ENCODE data around the gene EHMT1. TPM values are rescaled to one million over a fixed set of nuclear protein-coding genes. Genes with fewer than 3 reads are reported as not detected.

The EHMT1 gene
- total RNA-seq, 5 donors from 2014 or later (not counting 1 experiment from before 2014, with no cell fraction given): 113 to 124 (median 121) TPM

DNA sequence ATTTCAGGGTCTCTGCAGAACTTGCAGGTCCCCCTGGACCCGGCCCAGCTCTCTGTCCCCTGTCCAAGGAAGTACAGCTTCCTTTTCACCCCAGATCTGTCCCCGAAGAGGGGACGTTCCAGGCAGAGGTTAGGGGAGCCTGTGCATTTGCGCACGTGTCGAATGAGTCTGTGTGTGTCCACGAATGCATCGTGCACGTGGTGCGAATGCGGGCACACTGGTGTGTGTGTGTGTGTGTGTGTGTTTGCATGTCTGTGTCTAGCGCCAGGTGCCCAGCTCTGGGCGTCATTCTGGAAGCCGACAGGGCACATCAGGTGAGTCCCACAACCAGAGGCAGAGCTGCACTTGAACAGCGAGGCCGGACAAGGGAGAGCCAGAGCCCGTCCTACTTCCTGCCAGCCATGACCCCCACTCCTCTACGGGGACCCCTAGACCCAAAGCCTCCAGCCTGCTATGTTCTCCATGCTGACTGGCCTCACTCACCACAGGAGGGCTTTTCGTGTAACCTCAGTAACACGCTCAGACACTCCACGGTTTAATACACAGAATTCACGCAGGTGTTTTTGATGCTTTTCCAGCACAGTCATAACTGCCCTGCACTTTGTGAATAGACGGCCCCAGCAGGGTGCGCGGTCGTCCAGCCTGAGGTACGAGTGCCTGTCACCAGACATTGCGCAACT is 217.5 kb downstream of the EHMT1 start:
- Histone ChIP-seq H3K4me3 (ENCODE audit: control insufficient read depth in 1 of 2, extremely low read depth in 1 of 2, low read length in 1 of 2) (no peak overlapping the region), H3K9me3 (no peaks in the 10 kb centered on the region), H3K36me3 (ENCODE audit: control insufficient read depth in 2 of 2, extremely low read depth in 1 of 2, insufficient read depth in 1 of 2, low read length in 1 of 2) (peaks cover 19 to 48% of the 10 kb centered on the region in 2 donors), H3K27ac (ENCODE audit: low read length) (no peak overlapping the region), H3K4me1 (ENCODE audit: control insufficient read depth in 1 of 2, extremely low read depth in 1 of 2, insufficient read depth in 2 of 2, low read length in 2 of 2) (no peaks in the 10 kb centered on the region), H3K27me3 (replicated peaks in 1 of 2; ENCODE audit: control insufficient read depth in 2 of 2, extremely low read depth in 1 of 2, insufficient read depth in 2 of 2, low read length in 1 of 2) (no peaks in the 10 kb centered on the region)
- Mint-ChIP-seq H3K36me3 (peaks cover 18% of the 10 kb centered on the region), H3K9me3 (peaks cover 0 to 2% (median 0%) of the 10 kb centered on the region in 3 donors), H3K4me3 (no peak overlapping the region), H3K27ac (no peak overlapping the region), H3K4me1 (no peaks in the 10 kb centered on the region), H3K27me3 (no peaks in the 10 kb centered on the region)
- no peak for DNase-seq
- ChIA-PET POLR2A (no interaction called here), CTCF (no interaction called here)
- no peak for ATAC-seq (replicated peaks in 1 of 4)
- WGBS (ENCODE audit: insufficient coverage): 93% methylated on average over 20 of the region's 28 CpGs

- POLR2A ChIA-PET: no interaction called here
- H3K4me3 ChIP-seq (ENCODE audit: control insufficient read depth in 1 of 2, extremely low read depth in 1 of 2, low read length in 1 of 2): no peak overlapping the region
- CTCF ChIA-PET: no interaction called here
- H3K9me3 ChIP-seq: no peaks in the 10 kb centered on the region
- H3K4me1 Mint-ChIP-seq: no peaks in the 10 kb centered on the region
- peaks cover 19 to 44% of the 10 kb centered on the region in 2 donors for H3K36me3 ChIP-seq (ENCODE audit: control insufficient read depth in 2 of 2, extremely low read depth in 1 of 2, insufficient read depth in 1 of 2, low read length in 1 of 2)
- H3K4me1 ChIP-seq (ENCODE audit: control insufficient read depth in 1 of 2, extremely low read depth in 1 of 2, insufficient read depth in 2 of 2, low read length in 2 of 2): no peaks in the 10 kb centered on the region
- H3K27ac Mint-ChIP-seq: no peak overlapping the region
- WGBS (ENCODE audit: insufficient coverage): 97% methylated on average over 9 of the region's 12 CpGs
- H3K36me3 Mint-ChIP-seq: peaks cover 15% of the 10 kb centered on the region
- H3K27me3 Mint-ChIP-seq: no peaks in the 10 kb centered on the region
- H3K27ac ChIP-seq (ENCODE audit: low read length): no peak overlapping the region
- DNase-seq: no peak
- no peak for ATAC-seq (replicated peaks in 1 of 4)
- H3K4me3 Mint-ChIP-seq: no peak overlapping the region
- H3K27me3 ChIP-seq (replicated peaks in 1 of 2; ENCODE audit: control insufficient read depth in 2 of 2, extremely low read depth in 1 of 2, insufficient read depth in 2 of 2, low read length in 1 of 2): no peaks in the 10 kb centered on the region
- peaks cover 0 to 2% (median 0%) of the 10 kb centered on the region in 3 donors for H3K9me3 Mint-ChIP-seq
Measured at GRCh38 chr9:137836831-137837241, 218.0 kb downstream of the EHMT1 start.

DNA sequence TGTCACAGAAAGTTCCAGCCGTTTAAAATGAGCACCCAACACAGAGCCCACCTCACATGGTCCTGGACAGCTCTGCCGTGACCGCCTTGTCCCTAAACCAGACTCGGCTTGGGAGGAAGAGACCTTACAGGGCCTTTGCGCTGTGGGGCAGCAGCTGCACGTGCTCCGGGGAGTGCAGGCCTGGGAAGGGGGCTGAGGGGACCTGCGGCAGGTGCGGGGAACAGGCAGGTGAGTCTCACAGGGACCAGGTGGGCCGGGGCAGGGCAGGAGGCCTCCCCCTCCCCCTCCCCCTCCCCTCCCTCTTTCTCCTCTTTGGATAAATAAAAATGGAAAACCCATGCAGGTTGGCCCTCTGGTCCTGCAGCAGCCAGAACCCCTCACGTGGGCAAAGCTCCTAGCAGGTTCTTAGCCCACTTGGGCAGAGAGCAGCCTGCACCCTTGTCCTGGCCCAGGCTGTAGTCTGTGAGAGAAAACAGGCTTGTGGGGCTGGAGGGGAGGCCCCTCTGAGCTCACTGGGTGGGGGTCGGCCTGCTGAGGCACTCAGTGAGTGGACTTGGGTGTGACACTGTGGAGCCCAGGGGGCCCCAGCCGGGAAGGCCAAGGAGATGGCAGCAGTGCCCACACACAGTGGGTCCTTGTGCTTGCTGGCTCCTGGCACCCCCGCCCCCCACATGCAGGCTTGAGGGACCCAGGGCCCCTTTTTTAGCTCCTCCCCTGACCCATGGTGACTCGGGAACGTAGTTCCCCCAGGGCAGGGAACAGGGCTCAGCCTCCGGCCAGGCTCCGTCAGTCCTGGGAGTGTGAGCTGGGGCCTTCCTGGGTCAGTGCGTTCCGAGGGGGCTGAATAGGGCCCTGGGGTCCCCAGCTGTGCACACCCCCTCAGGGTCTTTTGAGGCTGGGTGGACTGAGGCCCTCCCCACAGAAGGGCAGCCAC is 218.8 kb downstream of the EHMT1 start:
- Mint-ChIP-seq H3K36me3 (peaks cover 13% of the 10 kb centered on the region), H3K27me3 (no peaks in the 10 kb centered on the region), H3K27ac (no peak overlapping the region), H3K9me3 (peaks cover 0 to 2% (median 0%) of the 10 kb centered on the region in 3 donors), H3K4me1 (no peaks in the 10 kb centered on the region), H3K4me3 (no peak overlapping the region)
- Histone ChIP-seq H3K36me3 (ENCODE audit: control insufficient read depth in 2 of 2, extremely low read depth in 1 of 2, insufficient read depth in 1 of 2, low read length in 1 of 2) (peaks cover 16 to 42% of the 10 kb centered on the region in 2 donors), H3K4me3 (ENCODE audit: control insufficient read depth in 1 of 2, extremely low read depth in 1 of 2, low read length in 1 of 2) (no peak overlapping the region), H3K27me3 (replicated peaks in 1 of 2; ENCODE audit: control insufficient read depth in 2 of 2, extremely low read depth in 1 of 2, insufficient read depth in 2 of 2, low read length in 1 of 2) (no peaks in the 10 kb centered on the region), H3K4me1 (ENCODE audit: control insufficient read depth in 1 of 2, extremely low read depth in 1 of 2, insufficient read depth in 2 of 2, low read length in 2 of 2) (no peaks in the 10 kb centered on the region), H3K27ac (ENCODE audit: low read length) (no peak overlapping the region), H3K9me3 (no peaks in the 10 kb centered on the region)
- DNase-seq (no peak), ATAC-seq (replicated peaks in 1 of 4) (no peak)
- ChIA-PET CTCF (no interaction called here), POLR2A (no interaction called here)
- WGBS (ENCODE audit: insufficient coverage): 98% methylated on average over 10 of the region's 20 CpGs

DNA sequence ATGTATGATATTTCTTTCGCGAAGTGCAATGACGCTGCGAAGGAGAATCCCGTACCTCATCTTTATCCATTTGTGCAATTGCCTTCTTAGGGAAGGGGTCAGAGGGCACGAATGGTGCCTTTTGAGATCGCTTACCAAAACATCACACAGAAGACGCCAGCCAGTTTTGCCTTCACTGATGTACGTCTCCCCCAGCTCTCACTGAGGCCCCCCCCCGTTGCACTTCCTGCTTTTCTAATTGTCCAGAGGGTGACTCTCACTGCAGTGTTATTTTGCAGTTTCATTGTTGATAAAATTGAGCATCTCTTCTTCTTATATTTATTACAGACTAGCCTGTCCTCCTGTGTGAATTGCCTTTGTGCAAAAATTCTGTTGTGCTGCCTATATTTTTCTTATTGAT is 219.8 kb downstream of the EHMT1 start:
- no peaks in the 10 kb centered on the region for H3K4me1 ChIP-seq (ENCODE audit: control insufficient read depth in 1 of 2, extremely low read depth in 1 of 2, insufficient read depth in 2 of 2, low read length in 2 of 2)
- ChIA-PET POLR2A (no interaction called here), CTCF (no interaction called here)
- no peak for DNase-seq
- H3K27ac ChIP-seq (ENCODE audit: low read length): no peak overlapping the region
- 98% methylated on average over 9 of the region's 10 CpGs for WGBS (ENCODE audit: insufficient coverage)
- Mint-ChIP-seq H3K4me3 (no peak overlapping the region), H3K36me3 (peaks cover 10% of the 10 kb centered on the region), H3K27ac (no peak overlapping the region), H3K9me3 (peaks cover 0 to 2% (median under 1%) of the 10 kb centered on the region in 3 donors), H3K4me1 (no peaks in the 10 kb centered on the region), H3K27me3 (no peaks in the 10 kb centered on the region)
- H3K36me3 ChIP-seq (ENCODE audit: control insufficient read depth in 2 of 2, extremely low read depth in 1 of 2, insufficient read depth in 1 of 2, low read length in 1 of 2): peaks cover 16 to 33% of the 10 kb centered on the region in 2 donors
- no peaks in the 10 kb centered on the region for H3K27me3 ChIP-seq (replicated peaks in 1 of 2; ENCODE audit: control insufficient read depth in 2 of 2, extremely low read depth in 1 of 2, insufficient read depth in 2 of 2, low read length in 1 of 2)
- no peak overlapping the region for H3K4me3 ChIP-seq (ENCODE audit: control insufficient read depth in 1 of 2, extremely low read depth in 1 of 2, low read length in 1 of 2)
- no peak for ATAC-seq (replicated peaks in 1 of 4)
- H3K9me3 ChIP-seq: no peaks in the 10 kb centered on the region

DNA sequence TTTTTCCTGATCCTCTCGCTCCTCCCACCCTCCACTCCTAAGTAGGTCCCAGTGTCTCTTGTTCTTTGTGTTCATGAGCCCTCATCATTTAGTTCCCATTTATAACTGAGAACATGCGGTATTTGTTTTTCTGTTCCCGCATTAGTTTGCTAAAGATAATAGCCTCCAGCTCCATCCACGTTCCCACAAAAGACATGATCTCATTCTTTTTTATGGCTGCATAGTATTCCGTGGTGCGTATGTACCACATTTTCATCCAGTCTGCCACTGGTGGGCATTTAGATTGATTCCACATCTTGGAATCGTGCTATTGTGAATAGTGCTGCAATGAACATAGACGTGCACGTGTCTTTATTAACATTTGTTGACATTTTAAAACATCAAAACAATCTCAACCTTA is 224.6 kb downstream of the EHMT1 start:
- POLR2A ChIA-PET: no interaction called here
- 65% methylated on average over 4 of the region's 9 CpGs for whole genome bisulfite sequencing (ENCODE audit: insufficient coverage)
- H3K4me1 ChIP-seq (ENCODE audit: control insufficient read depth in 1 of 2, extremely low read depth in 1 of 2, insufficient read depth in 2 of 2, low read length in 2 of 2): no peaks in the 10 kb centered on the region
- H3K4me3 ChIP-seq (ENCODE audit: control insufficient read depth in 1 of 2, extremely low read depth in 1 of 2, low read length in 1 of 2): no peak overlapping the region
- H3K9me3 ChIP-seq: no peaks in the 10 kb centered on the region
- ATAC-seq (replicated peaks in 1 of 4) (no peak), DNase-seq (no peak)
- H3K27me3 ChIP-seq (replicated peaks in 1 of 2; ENCODE audit: control insufficient read depth in 2 of 2, extremely low read depth in 1 of 2, insufficient read depth in 2 of 2, low read length in 1 of 2): no peaks in the 10 kb centered on the region
- H3K27me3 Mint-ChIP-seq: no peaks in the 10 kb centered on the region
- no peaks in the 10 kb centered on the region for H3K36me3 ChIP-seq (ENCODE audit: control insufficient read depth in 2 of 2, extremely low read depth in 1 of 2, insufficient read depth in 1 of 2, low read length in 1 of 2)
- H3K27ac Mint-ChIP-seq: no peak overlapping the region
- H3K9me3 Mint-ChIP-seq: peaks cover 0 to 3% (median 2%) of the 10 kb centered on the region in 3 donors
- no peaks in the 10 kb centered on the region for H3K4me1 Mint-ChIP-seq
- H3K27ac ChIP-seq (ENCODE audit: low read length): no peak overlapping the region
- CTCF ChIA-PET: no interaction called here
- H3K36me3 Mint-ChIP-seq: no peaks in the 10 kb centered on the region
- H3K4me3 Mint-ChIP-seq: no peak overlapping the region

GRCh38 chr9:137851516-137852267 is 232.9 kb downstream of the EHMT1 start:
- Mint-ChIP-seq H3K36me3 (peaks cover 11% of the 10 kb centered on the region), H3K9me3 (peaks cover 13 to 24% (median 15%) of the 10 kb centered on the region in 3 donors), H3K27ac (no peak overlapping the region), H3K4me1 (no peaks in the 10 kb centered on the region), H3K4me3 (no peak overlapping the region), H3K27me3 (peaks cover 0 to 4% of the 10 kb centered on the region in 2 donors)
- no CpG with 5 or more reads among the region's 5 CpGs for WGBS (ENCODE audit: insufficient coverage)
- Histone ChIP-seq H3K4me3 (ENCODE audit: control insufficient read depth in 1 of 2, extremely low read depth in 1 of 2, low read length in 1 of 2) (no peak overlapping the region), H3K27me3 (replicated peaks in 1 of 2; ENCODE audit: control insufficient read depth in 2 of 2, extremely low read depth in 1 of 2, insufficient read depth in 2 of 2, low read length in 1 of 2) (peaks cover 0 to 8% of the 10 kb centered on the region in 2 experiments), H3K27ac (ENCODE audit: low read length) (no peak overlapping the region), H3K4me1 (ENCODE audit: control insufficient read depth in 1 of 2, extremely low read depth in 1 of 2, insufficient read depth in 2 of 2, low read length in 2 of 2) (no peaks in the 10 kb centered on the region), H3K9me3 (peaks cover 3% of the 10 kb centered on the region), H3K36me3 (ENCODE audit: control insufficient read depth in 2 of 2, extremely low read depth in 1 of 2, insufficient read depth in 1 of 2, low read length in 1 of 2) (no peaks in the 10 kb centered on the region)
- no peak for ATAC-seq (replicated peaks in 1 of 4)
- DNase-seq: no peak
- POLR2A ChIA-PET: no interaction called here
- CTCF ChIA-PET: no interaction called here

Data from T-cell (primary cell).